ENCODE measurements around the gene TMEM237.
"Not testable (repeated sequence)": the region's sequence is repeated elsewhere in the genome, so short reads cannot be mapped to it uniquely, and the experiment has no call there.

The TMEM237 gene

GRCh38 chr2:201643216-201643890 lies at the start of gene TMEM237:
TMEM237 (minus strand) TSS chr2:201643503; CDS start chr2:201643400, 103 bp downstream.
- DNase-seq (ENCODE audit: low read depth): no peak

GRCh38 chr2:201685156-201685555 lies 41.9 kb upstream of the TMEM237 start:
- DNase-seq (ENCODE audit: low read depth): no peak

GRCh38 chr2:201680743-201681142 lies 37.4 kb upstream of the TMEM237 start:
- no peak for DNase-seq (ENCODE audit: low read depth)

- no peak for DNase-seq (ENCODE audit: low read depth)
Observed at GRCh38 chr2:201678401-201678800, 35.1 kb upstream of the TMEM237 start.

- no peak for DNase-seq (ENCODE audit: low read depth)
Observed at GRCh38 chr2:201675454-201675853, 32.2 kb upstream of the TMEM237 start.

GRCh38 chr2:201674794-201675193 lies 31.5 kb upstream of the TMEM237 start:
- DNase-seq (ENCODE audit: low read depth): no peak

- no peak for DNase-seq (ENCODE audit: low read depth)
Observed at GRCh38 chr2:201674298-201674697, 31.0 kb upstream of the TMEM237 start.

- no peak for DNase-seq (ENCODE audit: low read depth)
Observed at GRCh38 chr2:201673546-201673945, 30.2 kb upstream of the TMEM237 start.

- not testable (repeated sequence) for DNase-seq (ENCODE audit: low read depth)
Observed at GRCh38 chr2:201671205-201671604, 27.9 kb upstream of the TMEM237 start.

- DNase-seq (ENCODE audit: low read depth): no peak
Observed at GRCh38 chr2:201669865-201670264, 26.6 kb upstream of the TMEM237 start.

- DNase-seq (ENCODE audit: low read depth): no peak
Observed at GRCh38 chr2:201668402-201668910, 25.2 kb upstream of the TMEM237 start.

- DNase-seq (ENCODE audit: low read depth): no peak
Observed at GRCh38 chr2:201664334-201664733, 21.0 kb upstream of the TMEM237 start.

GRCh38 chr2:201661366-201661765 lies 18.1 kb upstream of the TMEM237 start:
- DNase-seq (ENCODE audit: low read depth): no peak

GRCh38 chr2:201660293-201660895 lies 17.1 kb upstream of the TMEM237 start:
- no peak for DNase-seq (ENCODE audit: low read depth)

GRCh38 chr2:201656740-201657139 lies 13.4 kb upstream of the TMEM237 start:
- DNase-seq (ENCODE audit: low read depth): no peak

GRCh38 chr2:201656102-201656501 lies 12.8 kb upstream of the TMEM237 start:
- no peak for DNase-seq (ENCODE audit: low read depth)

GRCh38 chr2:201654616-201655384 lies 11.5 kb upstream of the TMEM237 start:
- DNase-seq (ENCODE audit: low read depth): no peak

GRCh38 chr2:201653221-201653620 lies 9.9 kb upstream of the TMEM237 start:
- no peak for DNase-seq (ENCODE audit: low read depth)

- no peak for DNase-seq (ENCODE audit: low read depth)
Observed at GRCh38 chr2:201649442-201649841, 6.1 kb upstream of the TMEM237 start.

- no peak for DNase-seq (ENCODE audit: low read depth)
Observed at GRCh38 chr2:201647431-201647830, 4.1 kb upstream of the TMEM237 start.

GRCh38 chr2:201644001-201644400 lies 698 bp upstream of the TMEM237 start:
- no peak for DNase-seq (ENCODE audit: low read depth)

- DNase-seq (ENCODE audit: low read depth): peak; percentile 80
Observed at GRCh38 chr2:201642579-201643215, 606 bp downstream of the TMEM237 start.
